Measurements from ENCODE around the gene NEDD4L.
A peak's percentile ranks its signal among the peaks of the same experiment; 100 is the strongest.
"Not testable (repeated sequence)": the region's sequence is repeated elsewhere in the genome, so short reads cannot be mapped to it uniquely, and the experiment has no call there.

The NEDD4L gene

GRCh38 chr18:58409802-58410445 is 365.9 kb downstream of the NEDD4L start:
- DNase-seq: no peak

DNA sequence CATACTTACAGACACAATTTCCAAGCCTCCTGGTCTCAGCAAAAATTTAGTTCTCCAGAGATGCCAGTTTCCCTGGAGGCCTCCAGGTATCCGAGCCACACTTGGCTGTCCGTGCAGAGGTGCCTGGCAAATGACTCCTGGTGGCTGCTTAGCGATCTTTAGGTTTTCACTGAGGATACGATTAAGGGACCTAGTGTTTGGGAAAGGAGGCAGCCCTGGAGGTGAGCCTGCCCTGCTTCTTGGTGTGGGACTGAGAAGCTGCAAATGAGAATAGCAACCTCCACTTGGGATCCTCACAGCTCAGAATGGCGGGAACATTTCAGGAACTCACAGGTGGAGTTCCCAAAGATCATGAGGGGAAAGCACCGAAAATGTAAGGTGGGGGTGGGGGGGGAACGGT is 367.3 kb downstream of the NEDD4L start:
- DNase-seq: no peak

DNA sequence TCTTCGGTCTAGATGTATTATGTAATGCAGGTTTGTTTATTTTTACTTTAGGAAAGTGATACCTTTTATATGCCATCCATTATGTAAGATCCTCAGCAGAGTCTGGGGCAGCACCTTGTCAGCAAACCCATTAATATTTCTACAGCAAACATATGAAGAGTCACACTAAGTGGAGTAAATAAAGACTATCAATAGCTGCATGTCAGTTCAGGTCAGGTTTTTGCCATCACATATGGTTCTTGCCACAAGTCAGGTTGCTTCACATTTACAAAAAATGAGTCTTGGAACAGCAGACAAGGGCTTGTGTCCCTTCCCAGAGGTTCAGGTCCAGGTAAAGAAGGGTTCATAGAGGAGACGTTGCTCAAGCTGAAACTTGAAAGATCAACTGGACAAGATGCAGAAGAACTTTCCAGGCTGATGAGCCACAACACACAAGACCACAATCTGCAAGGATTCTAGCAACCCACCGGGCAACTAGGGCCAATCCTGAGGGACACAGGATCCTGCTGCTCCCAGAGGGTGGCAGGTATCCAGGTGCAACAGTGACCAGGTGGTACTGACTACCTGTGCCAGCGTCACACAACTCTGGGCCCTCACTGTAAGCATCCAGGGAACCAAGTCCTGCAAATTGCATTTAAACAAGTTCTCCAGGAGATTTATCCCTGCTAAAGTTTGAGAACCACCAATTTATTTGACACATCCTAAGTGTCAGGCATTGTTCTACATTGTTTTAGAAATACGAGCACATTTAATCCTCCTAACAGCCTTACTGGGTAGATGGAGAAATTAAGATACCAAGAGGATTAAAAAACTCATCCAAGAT is 369.0 kb downstream of the NEDD4L start:
- DNase-seq: no peak

DNA sequence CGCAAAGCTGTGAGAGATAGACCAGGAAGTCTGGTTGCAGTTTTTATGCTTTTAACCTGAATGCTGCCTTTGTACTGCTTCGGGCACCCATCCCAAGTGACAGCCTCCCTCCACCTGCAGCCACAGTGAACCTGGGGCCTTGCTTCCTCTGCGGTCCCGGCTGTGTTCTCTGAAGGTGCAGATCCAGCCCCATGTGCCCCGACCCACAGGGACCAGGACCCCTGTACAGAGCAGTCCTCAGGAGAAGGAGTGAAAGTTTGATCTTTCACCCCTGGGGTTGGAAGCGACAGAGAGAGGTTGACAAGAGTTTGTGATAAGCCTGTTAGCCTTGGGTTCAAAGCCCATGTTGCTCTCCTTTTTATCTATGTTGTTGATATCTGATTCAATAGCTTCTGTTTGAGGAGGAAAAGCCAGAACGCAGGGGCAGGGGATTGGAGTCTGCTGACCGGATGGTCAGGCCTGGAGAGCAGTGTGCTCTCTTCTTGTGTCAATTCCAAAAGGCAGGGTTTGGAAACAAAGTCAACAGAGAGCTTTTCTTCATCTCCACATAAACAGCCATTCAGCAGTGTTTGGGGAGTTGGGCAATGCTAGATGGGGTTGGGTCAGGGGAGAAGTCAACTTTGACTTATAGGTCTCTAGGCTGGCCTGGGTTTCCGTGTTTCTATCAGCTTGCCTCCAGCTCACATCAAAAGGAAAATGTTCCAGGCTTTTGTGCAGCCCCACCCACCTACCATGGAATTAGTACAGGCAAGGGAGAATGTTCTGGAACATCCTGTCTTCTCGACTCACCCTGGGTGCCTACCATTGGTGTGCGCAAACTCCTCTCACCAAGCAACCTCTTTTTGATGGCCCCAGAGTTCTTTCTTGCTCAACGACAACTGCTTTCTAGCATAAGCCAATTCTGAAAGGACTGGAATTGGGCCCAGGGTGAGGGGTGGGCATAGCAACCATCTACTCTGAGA is 369.9 kb downstream of the NEDD4L start:
- DNase-seq: no peak

- DNase-seq: no peak
Observed at GRCh38 chr18:58416014-58416703, 372.1 kb downstream of the NEDD4L start.

GRCh38 chr18:58416704-58417683 is 373.0 kb downstream of the NEDD4L start:
- no peak for DNase-seq

- no peak for DNase-seq
Observed at GRCh38 chr18:58417752-58418151, 373.7 kb downstream of the NEDD4L start.

DNA sequence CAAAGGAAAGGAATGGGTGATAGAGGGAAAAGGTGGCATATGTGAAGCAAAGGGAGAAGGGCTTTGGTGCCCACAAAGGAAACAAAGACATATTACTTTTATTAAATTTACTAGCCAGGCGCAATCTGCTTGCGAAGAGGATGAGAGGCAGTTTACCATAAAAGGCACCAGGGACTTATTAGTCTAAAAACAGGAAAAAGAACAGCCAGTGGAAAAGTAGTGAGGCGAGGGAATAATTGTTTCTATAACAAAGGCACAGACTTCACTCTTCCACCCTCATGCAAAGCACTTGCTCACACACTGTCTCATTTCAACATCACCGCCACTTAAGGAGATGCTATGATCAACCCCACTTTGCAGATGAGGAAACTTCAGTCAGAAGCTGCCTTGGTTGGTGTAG is 374.3 kb downstream of the NEDD4L start:
- DNase-seq: no peak

DNA sequence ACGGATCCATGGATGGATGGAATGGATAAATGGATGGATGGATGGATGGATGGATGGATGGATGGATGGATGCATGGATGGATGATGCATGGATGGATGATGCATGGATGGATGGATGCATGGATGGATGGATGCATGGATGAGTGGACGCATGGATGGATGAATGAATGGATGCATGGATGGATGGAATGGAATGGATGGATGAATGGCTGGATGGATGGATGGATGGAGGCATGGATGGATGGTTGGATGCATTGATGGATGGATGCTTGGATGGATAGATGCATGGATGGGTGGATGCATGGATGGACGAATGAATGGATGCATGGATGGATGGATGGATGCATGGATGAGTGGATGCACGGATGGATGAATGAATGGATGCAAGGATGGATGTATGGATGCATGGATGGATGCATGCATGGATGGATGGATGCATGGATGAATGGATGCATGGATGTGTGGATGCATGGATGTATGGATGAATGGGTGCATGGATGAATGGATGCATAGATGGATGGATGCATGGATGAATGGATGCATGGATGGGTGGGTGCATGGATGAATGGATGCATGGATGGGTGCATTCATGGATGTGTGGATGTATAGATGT is 375.7 kb downstream of the NEDD4L start:
- DNase-seq: no peak

- DNase-seq: no peak
Observed at GRCh38 chr18:58426611-58427010, 382.6 kb downstream of the NEDD4L start.

DNA sequence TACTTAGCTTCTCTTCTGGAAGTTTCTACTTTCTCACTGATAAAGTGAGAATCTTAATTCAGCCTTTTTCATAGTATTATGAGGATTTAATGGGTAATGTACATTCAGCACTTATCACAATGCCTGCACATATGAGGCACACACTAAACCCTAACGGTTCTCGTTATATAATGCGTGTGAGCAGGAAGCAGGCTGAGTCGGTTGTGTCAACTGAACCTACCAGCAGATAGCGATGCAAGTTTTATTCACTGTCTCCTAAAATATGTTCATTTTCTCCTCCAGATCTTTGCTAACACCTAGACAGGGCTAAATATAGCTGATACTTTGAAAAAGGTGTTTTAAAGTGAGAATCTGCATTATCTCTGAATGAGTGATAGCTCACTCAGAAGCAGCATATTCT is 383.3 kb downstream of the NEDD4L start:
- DNase-seq: no peak

DNA sequence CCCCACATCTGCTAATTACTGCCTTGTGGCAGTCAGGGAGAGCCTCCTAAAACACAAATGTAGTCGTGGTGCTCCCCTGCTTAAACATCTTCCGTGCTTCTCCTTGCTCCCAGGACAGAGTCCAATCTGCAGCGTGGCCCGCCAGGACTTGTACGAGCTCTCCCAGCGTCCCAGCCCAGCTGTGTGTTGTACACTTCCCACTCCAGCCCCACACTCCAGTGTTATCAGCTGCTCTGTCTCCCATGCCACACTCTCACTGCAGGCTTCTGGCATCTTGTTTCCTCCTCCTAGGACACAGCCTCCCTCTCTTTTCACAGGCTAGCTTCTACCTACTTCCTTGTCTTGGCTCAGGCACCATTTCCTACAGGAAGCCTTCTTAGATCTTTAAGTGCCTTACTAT is 385.4 kb downstream of the NEDD4L start:
- no peak for DNase-seq

- DNase-seq: no peak
Observed at GRCh38 chr18:58431215-58431614, 387.2 kb downstream of the NEDD4L start.

DNA sequence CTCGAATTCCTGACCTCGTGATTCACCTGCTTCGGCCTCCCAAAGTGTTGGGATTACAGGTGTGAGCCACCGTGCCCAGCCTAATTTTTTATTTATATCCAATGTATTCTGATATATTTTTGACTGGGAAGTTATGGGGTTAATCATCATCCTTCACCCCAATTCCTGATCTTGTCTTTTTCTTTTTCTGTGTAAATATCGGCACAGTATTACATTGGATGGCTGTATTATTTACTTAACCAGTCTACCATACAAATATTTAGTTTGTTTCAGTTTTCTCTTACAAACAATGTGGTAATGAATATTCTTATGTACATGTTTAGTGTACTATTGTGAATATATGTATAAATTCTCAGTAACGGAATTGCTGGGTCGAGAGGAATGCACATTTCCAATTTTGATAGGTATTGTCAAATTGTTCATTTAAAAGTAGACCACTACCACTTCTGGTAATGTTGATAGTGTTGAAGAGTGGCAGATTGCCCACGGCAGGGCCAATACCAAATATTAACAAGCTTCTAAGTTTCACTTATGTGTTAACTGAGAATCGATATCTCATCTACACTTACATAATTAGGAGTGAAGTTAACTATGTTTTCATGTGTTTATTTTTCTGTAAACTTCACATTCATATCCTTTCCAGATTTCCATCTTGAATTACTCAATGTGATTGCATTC is 388.2 kb downstream of the NEDD4L start:
- DNase-seq: no peak

DNA sequence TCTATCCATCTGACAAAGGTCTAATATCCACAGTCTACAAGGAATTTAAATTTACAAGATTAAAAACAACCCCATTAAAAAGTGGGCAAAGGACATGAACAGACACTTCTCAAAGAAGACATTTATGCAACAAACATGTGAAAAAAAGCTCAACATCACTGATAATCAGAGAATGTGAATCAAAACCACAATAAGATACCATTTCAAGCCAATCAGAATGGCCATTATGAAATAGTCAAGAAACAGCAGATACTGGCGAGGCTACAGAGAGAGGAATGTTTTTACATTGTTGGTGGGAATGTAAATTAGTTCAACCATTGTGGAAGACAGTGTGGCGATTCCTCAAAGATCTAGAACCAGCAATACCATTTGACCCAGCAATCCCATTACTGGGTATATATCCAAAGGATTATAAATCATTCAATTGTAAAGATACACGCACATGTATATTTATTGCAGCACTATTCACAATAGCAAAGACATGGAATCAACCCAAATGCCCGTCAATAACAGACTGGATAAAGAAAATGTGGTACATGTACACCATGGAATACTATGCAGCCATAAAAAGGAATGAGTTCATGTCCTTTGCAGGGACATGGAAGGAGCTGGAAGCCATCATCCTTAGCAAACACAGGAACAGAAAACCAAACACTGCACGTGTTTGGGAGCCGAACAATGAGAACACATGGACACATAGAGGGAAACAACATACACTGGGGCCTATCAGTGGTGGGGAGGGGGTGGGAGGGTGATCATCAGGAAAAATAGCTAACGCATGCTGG is 391.4 kb downstream of the NEDD4L start:
- not testable (repeated sequence) for DNase-seq

GRCh38 chr18:58438161-58438957 is 394.3 kb downstream of the NEDD4L start:
- DNase-seq: peak; percentile 60

DNA sequence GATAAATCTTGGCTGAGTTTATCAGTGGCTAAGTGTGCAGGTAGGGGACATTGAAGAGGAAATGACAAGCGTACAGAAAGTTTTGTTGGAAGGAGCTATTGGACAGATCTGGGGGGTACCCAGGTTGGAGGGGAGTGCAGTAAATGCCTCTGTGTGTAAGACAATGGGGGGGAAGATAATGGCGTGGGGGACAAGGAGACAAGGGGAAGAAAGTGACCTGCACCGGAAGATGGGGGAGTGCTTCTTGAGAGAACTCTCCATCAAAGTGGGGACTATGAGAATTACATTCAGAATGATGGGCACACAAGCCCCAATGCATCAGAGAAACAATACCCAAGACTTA is 394.9 kb downstream of the NEDD4L start:
- DNase-seq: peak; percentile 59

GRCh38 chr18:58443671-58444070 is 399.6 kb downstream of the NEDD4L start:
- DNase-seq: no peak
